NCI-H748 treated with DMSO at 0.1 percent for 48 hours (cell line): ENCODE measurements around the gene EXOC7.
"Not testable (repeated sequence)": the region's sequence is repeated elsewhere in the genome, so short reads cannot be mapped to it uniquely, and the experiment has no call there.

Source experiments
- DNase-seq: peaks from one replicate; lab custom pipeline; 2025; lab: John Stamatoyannopoulos, UW

The EXOC7 gene

GRCh38 chr17:76086384-76086783, 17.2 kb downstream of the EXOC7 start:
- DNase-seq = no peak

DNA sequence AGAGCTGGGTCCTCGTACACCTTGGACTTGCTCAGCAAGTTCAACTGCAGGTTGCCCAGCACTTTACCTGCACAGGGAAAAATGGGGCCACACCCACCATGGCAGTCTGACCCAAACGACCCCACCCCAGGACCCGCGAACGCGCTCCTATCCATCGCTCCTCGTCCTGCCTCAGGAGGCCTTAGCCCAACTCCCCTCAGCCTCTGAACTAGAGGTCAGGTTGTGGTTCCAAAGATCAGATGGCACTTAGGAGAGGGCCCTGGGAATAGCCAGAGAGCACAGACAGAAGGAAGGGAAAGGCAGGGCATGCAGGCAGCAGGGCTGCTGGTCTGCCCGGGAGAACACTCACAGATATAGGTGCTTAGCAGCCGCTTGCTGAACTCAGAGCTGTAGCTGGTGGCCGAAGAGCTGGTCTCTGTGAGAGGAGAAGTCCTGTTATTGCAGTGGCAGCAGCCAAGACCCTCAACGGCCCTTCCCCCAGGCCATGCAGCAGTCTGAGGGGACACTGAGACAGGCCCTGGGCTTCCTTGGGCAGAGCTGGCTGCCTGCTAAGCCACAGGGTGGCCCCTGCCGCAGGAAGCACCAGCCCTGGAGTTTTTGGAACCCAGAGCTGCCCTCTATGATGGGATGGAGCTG, 17.7 kb downstream of the EXOC7 start:
- no peak for DNase-seq

DNA sequence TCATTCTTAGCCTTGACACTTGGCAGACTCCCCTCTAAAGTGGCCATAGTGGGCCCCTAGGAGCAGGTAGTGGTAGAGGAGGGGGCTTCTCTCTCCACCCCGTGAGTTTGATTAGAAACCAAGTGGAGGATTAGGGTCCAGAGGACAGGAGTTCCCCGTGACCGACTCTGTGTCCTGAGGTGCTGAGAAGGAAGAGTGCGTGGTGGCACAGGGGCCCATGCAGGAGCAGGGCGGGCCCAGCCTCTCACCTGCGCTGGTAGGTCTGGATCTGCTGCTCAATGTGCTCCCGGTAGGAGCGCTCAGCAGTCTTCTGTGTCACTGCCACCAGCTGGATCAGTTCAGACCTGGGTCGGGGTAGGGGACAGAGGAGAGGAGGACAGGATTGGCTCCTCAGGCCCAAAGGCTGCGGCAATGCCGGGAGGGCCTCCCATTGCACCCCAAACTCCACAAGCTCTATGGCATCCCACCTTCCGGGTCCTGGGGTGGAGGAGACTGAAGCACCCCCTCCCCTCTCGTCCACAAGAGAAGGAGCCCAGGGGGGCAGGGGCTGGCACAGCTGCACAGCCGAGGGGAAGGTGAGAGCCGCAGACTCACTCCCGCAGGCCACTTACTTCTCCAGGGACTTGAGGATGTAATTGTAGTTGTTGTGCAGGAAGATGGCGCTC, 18.4 kb downstream of the EXOC7 start:
- no peak for DNase-seq

DNA sequence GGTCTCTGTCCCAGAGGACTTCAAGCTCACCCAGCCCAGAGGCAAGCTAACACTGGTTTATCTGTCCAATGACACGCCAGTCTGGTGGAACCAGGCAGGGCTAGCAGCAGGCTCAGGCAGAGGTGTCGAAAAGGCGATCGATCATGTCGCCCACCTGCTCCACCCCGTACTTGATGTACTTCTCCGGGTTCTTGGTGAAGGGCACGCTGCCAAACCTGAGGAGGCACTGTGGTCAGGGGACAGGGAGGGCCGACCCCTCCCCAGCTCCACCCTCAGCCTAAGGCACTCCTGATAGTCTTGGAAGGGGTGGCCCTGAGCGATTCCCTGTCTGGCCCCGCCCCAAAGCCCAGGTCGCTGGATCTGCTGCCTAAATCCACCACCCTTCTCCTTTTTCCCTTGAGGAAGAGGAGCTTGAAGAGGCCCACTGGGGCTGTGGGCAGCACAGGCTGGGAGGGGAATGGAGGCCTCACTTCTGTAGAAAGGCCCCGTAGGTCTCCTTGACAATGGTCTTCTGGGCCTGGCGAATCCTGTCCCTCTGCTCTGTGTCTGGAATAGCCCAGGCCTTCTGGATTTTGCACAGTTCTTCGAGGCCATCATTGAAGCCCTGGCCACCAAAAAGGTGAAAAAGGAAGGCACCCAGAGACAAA, 19.9 kb downstream of the EXOC7 start:
- no peak for DNase-seq

GRCh38 chr17:76082326-76083251, 21.0 kb downstream of the EXOC7 start:
- no peak for DNase-seq

DNA sequence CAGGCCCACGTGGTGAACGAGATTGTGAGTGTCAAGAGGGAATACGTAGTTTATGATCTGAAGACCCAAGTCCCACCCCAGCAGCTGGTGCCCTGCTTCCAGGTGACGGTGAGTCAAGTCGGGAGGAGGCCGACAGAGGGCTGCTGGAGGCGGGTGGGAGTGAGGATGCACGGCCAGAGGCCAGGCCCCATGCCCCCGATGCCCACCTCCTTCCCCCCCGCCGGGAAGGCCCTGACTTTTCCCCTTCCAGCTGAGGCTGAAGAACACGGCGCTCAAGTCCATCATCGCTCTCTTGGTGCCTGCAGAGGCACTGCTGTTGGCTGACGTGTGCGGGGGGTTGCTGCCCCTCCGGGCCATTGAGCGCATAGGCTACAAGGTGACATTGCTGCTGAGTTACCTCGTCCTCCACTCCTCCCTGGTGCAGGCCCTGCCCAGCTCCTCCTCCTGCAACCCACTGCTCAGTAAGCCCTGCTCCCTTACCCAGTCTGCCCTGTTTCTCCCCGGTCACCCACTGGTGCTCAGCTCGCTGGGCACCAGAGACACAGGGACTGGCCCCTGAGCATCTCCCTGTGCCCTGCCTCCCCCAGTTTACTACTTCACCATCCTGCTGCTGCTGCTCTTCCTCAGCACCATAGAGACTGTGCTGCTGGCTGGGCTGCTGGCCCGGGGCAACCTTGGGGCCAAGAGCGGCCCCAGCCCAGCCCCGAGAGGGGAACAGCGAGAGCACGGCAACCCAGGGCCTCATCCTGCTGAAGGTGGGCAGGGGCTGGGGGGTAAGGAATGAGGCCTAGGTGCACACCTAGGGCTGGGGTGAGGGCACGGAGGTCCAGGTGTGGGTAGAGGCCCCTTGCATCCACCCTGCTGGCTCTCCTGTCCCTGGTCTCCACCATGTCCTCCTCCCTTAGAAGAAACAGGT, 22.0 kb downstream of the EXOC7 start:
- no peak for DNase-seq

GRCh38 chr17:76080768-76081287, 22.8 kb downstream of the EXOC7 start:
- no peak for DNase-seq

- DNase-seq = no peak
Measured at GRCh38 chr17:76079956-76080767, 23.4 kb downstream of the EXOC7 start.

- no peak for DNase-seq
Measured at GRCh38 chr17:76079535-76079955, 24.0 kb downstream of the EXOC7 start.

DNA sequence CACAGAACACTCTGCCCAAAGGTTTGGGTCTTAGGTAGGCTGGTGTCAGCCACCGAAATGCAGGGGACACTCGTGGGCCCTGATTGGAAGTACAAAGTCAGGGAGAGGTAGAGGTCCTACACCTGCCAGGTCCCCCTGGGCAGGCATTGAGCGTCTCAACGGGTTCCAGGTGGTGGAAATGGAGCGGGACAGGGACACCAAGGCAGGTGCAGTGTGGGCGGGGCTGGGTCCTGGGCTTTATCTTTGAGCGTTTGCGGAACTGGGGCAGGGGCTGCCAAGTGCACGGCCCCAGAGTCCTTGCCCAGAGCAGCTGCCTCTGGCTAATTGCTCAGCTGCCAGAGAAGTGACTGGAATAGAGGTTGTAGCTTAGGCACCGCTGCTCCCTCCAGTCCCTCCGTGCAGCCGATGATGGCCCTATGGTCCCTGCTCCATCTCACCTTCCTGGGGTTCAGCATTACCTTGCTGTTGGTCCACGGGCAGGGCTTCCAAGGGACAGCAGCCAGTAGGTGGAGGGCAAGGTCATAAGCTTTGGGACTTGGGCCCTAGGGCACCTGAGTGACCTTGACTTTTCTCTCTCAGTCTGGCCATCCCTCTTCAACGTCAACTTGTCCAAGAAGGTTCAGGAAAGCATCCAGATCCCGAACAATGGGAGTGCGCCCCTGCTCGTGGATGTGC, 24.6 kb downstream of the EXOC7 start, which contains the start of gene ZACN:
TSS of gene ZACN (plus strand) at position 323 of the 675 bp plus-strand sequence. CDS start at position 406, 83 bp downstream.
- DNase-seq = no peak

DNA sequence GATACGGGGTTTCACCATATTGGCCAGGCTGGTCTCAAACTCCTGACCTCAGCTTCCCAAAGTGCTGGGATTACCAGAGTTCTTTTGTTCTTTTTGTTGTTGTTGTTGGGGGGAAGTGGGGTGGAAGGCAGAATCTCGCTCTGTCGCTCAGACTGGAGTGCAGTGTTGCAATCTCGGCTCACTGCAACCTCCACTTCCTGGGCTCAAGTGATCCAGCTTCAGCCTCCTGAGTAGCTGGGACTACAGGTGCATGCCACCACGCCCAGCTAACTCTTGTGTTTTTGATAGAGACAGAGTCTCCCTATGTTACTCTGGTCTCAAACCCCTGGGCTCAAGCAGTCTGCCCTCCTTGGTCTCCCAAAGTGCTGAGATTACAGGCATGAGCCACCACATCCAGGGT, 25.2 kb downstream of the EXOC7 start:
- DNase-seq = not testable (repeated sequence)

- DNase-seq = no peak
Measured at GRCh38 chr17:76077584-76078110, 25.9 kb downstream of the EXOC7 start.

DNA sequence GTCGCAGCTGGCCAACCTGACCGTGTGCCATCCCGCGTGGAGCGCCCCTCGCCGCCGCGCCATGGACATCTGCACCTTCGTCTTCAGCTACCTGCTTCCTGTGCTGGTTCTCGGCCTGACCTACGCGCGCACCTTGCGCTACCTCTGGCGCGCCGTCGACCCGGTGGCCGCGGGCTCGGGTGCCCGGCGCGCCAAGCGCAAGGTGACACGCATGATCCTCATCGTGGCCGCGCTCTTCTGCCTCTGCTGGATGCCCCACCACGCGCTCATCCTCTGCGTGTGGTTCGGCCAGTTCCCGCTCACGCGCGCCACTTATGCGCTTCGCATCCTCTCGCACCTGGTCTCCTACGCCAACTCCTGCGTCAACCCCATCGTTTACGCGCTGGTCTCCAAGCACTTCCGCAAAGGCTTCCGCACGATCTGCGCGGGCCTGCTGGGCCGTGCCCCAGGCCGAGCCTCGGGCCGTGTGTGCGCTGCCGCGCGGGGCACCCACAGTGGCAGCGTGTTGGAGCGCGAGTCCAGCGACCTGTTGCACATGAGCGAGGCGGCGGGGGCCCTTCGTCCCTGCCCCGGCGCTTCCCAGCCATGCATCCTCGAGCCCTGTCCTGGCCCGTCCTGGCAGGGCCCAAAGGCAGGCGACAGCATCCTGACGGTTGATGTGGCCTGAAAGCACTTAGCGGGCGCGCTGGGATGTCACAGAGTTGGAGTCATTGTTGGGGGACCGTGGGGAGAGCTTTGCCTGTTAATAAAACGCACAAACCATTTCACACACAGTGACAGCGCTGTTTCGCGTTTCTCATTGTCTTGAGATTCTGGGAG, 26.6 kb downstream of the EXOC7 start:
- no peak for DNase-seq

DNA sequence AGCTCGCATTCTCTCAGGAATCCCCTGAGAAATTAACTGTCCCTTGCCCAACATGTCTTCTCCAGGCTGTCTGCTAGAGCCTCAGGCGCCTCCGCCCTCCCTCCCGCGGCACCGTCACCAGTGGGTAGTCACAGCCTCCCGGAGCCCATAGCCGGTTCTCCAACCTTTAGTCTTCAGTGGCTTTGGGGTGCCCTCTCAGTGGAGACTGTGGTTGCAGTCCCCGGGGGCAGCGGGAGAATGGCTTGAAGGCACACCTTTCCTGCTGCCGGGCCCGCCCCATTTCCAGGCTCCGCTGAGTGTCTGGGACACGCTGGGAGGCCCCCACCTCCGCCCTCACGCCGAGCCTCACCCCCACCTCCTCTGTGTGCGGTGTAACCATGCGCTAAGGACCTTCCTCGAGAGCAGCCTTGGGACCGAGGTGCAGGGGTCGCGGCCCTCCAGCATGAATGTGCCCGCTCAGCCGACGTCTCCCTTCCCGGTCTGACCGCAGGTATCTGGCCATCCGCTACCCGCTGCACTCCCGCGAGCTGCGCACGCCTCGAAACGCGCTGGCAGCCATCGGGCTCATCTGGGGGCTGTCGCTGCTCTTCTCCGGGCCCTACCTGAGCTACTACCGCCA, 27.3 kb downstream of the EXOC7 start:
- DNase-seq = no peak

DNA sequence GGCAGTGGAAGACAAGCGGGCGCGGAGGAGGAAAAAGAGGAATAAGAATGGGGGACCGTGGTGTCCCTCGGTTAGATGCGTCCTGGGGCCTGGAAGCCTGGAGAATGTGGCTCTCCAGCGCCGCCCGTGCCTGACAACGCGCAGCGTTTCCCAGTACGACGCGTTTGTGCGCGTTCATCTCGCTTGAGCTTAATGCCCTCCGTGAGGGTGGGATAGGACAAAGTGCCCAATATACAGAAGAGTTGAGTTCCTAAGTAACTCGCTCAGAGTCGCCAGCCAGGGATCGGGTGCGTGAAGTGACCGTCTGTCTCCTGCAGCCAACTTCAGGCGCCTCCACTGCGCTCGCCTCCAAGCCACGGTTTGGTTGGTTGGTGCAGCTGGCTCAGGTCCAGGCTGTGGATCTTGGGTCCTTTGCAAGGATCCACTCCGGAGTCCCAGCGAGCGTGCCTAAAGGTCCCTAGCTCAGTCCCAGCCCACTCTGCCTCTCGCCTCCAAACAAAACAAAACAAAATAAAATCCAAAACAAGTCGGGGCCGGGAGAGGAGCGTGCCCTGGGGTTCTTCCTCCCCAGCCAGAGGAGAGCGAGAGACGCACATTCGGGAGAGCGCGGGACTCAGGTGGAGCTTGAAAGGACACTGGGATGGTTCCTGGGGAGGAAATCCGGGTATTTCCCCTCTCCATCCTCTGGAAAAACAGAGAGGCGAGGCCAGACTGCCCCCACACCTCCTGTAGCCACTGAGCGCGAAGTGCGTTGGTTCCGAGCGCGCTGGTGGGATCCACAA, 28.0 kb downstream of the EXOC7 start:
- DNase-seq = no peak

GRCh38 chr17:76074390-76075363, 28.9 kb downstream of the EXOC7 start, which contains the start of gene GALR2:
Gene GALR2, plus strand, starts transcription at chr17:76074781. Its CDS starts 103 bp downstream, at chr17:76074884.
- no peak for DNase-seq
